Suprapubic skin (tissue), 3 donors: ENCODE measurements around the gene USP7.

Experiments used
- EP300 ChIP-seq: sonication (generic); formaldehyde crosslinking; IDR thresholded peaks from one replicate; pipeline ENCODE4 v1.6.1; 2017; ENCODE audit warnings: antibody characterized with exemption
- TF ChIP-seq, protein P1 (sequence below), 2 donors: fragments of 200-600 bp in 1 of 2; fragments of 450-650 bp in 1 of 2; sonication (generic) in 1 of 2; IDR thresholded peaks; one replicate each; pipeline ENCODE4 v1.5.1; 2016 to 2019; ENCODE audit warnings: antibody characterized with exemption in 2 of 2, mild to moderate bottlenecking in 1 of 2, moderate library complexity in 1 of 2

DNA sequence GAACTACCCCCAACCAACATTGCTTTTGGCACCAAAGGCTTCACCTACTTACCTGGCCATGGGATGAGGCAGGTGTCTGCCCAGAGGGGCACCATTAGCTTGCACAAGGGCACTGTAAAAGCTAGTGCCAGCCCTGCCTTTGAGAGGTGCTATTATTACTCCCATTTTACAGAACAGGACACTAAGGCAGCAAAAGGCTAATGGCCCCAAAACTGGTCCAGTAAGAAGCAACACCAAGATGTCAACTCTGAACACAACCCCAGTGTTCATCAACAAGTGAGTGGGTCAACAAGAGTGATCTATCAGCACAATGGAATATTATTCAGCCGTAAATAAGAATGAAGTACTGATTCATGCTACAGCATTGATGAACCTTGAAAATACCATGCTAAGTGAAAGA lies 7.7 kb upstream of the USP7 start:
- TF ChIP-seq, protein P1, sequence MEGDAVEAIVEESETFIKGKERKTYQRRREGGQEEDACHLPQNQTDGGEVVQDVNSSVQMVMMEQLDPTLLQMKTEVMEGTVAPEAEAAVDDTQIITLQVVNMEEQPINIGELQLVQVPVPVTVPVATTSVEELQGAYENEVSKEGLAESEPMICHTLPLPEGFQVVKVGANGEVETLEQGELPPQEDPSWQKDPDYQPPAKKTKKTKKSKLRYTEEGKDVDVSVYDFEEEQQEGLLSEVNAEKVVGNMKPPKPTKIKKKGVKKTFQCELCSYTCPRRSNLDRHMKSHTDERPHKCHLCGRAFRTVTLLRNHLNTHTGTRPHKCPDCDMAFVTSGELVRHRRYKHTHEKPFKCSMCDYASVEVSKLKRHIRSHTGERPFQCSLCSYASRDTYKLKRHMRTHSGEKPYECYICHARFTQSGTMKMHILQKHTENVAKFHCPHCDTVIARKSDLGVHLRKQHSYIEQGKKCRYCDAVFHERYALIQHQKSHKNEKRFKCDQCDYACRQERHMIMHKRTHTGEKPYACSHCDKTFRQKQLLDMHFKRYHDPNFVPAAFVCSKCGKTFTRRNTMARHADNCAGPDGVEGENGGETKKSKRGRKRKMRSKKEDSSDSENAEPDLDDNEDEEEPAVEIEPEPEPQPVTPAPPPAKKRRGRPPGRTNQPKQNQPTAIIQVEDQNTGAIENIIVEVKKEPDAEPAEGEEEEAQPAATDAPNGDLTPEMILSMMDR (IDR thresholded peaks at IDR 0.05), result no peak
- TF ChIP-seq EP300, result no peak
